Dermis blood vessel endothelial cell (primary cell): ENCODE results near the gene PROM1. TPM values are rescaled to one million over a fixed set of nuclear protein-coding genes. Genes with fewer than 3 reads are reported as not detected.

ENCODE experiments used
- DNase-seq: peaks from one replicate; pipeline ENCODE4 v3.0.0; 2010
- total RNA-seq: library from RNA; depleted of rRNA; stranded (reverse); fragments of >200 nt; gene quantifications from 2 replicates; pipeline ENCODE4 v1.2.3, GENCODE V29; 2014

PROM1 gene
- total RNA-seq, 1 donor from 2014 or later, result 1.0 TPM

- DNase-seq, result no peak
Measured at GRCh38 chr4:15938640-15939039, 145.2 kb downstream of the PROM1 start, which contains the start of gene FGFBP1. TSS of gene FGFBP1 (minus strand) at chr4:15938740. CDS start at chr4:15936632, 2,108 bp downstream.

- DNase-seq, result no peak
Measured at GRCh38 chr4:15938182-15938581, 145.6 kb downstream of the PROM1 start.

DNA sequence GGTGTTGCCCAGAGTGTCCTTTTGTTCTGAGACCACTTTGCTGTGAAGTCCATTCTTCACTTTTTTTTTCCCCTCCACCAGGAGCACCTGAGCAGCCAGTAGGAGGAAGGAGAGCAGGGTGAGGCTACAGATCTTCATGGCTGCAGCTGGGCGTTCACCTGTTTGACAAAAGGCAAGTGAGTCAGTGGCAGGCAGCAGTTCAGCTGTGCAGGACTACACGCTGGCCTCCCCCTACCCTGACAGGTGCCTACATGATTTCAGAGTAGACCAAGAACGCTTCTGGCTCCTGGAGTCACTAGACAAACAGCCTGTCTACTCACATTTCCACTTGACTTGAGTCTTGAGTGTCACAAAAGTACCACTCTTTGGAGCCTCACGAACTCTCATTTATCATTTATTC is 147.3 kb downstream of the PROM1 start:
- DNase-seq, result no peak

GRCh38 chr4:15935504-15936402 is 148.1 kb downstream of the PROM1 start:
- no peak for DNase-seq

DNA sequence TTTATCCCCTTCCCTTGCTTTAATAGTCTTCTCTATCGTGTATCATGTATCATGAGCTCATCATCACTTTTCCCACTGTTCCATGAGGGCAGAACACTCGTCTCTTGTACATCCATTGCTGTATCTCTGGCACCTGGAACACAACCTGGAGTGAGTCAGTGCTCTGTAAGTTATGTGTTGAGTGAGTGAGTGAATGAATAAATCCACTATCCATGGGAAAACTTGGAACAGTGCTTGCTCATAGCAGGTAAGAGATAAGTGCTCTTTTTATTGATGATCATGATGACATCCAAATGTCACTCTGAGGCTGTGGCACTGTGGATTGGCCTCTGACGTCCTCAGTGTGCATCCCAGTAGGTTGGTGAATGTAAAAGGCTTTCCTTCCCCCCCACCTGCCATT is 149.6 kb downstream of the PROM1 start:
- DNase-seq, result no peak

DNA sequence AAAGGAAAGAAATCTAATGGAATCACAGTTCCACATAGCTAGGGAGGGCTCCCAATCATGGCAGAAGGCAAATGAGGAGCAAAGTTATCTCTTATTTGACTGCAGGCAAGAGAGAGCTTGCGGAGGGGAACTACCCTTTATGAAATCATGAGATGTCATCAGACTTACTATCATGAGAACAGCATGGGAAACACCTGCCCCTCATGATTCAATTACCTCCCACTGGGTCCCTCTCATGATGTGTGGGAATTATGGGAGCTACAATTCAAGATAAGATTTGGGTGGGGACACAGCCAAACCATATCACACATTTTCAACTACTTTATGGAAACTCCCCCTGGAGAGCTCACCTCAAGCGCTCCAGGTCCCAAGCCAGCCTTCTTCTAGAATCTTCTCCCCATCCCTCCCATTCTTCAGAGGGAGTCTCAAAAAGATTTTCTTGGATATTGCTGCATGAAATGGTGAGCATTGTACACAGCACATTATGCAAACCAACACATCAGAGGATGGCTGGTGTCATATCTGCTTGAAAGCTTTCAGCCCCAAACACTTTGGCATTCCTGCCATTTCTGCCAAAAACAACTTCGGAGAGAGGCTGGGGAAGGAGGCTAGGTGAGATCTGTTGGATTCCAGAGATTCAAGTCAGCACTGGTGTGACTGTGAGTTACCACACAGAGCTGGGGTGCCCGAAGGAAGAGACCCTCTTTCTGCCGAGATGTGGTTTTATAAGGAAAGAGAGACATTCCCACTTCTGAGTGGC is 152.2 kb downstream of the PROM1 start:
- no peak for DNase-seq

GRCh38 chr4:15930314-15930713 is 153.5 kb downstream of the PROM1 start:
- no peak for DNase-seq

- DNase-seq, result no peak
Measured at GRCh38 chr4:15929540-15929939, 154.3 kb downstream of the PROM1 start.

DNA sequence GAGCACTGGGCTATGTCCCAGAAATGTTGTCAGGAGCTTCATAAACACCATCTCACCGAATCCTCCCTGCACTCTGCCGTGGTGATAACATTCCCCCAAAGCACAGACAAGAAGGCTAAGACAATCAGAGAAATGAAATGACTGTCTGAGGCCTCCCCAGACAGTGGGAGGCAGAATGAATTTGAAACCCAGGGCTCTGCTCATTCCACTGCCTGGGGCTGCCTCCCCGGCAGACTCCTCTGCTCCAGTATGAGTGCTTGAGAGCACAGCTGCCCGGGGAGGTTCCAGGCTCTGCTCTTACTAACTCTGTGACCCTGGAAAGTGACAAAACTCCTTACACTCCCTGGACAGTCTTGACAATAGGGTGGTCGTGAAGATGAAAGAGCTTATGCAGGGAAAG is 154.9 kb downstream of the PROM1 start:
- DNase-seq, result no peak

- no peak for DNase-seq
Measured at GRCh38 chr4:15926486-15926885, 157.3 kb downstream of the PROM1 start.

DNA sequence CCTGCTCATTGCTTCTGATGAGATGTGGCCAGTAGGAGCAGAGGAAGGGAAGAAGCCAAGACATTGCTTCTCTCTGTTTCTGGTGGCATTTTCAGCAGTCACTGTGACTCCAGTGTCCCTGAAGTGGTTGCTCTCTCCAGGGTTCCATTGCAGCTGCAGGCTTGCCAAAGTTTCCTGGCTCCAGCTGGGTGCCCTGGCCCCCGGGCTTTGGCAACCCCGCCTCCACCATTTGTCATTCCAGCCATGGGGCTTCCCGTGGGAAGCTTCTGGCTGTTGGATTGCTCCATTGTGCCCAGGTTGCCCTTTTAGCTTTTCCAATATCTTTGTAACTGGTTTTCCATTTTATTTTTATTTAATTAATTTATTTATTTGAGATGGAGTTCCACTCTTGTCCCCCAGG is 158.0 kb downstream of the PROM1 start:
- no peak for DNase-seq

- DNase-seq, result no peak
Measured at GRCh38 chr4:15921592-15921932, 162.3 kb downstream of the PROM1 start.

- peak; percentile 92 for DNase-seq
Measured at GRCh38 chr4:15920723-15921591, 162.9 kb downstream of the PROM1 start.

- DNase-seq, result no peak
Measured at GRCh38 chr4:15918484-15919129, 165.2 kb downstream of the PROM1 start.

Other genes starting within 250 kb of the PROM1 start
- gene FGFBP1, start 145.3 kb downstream of the PROM1 start, total RNA-seq, result not detected in 2 replicates
- not detected in 2 replicates for gene FGFBP2, start 120.8 kb downstream of the PROM1 start, total RNA-seq
- 17.4 and 22.3 TPM in 2 replicates for gene TAPT1, start 142.4 kb upstream of the PROM1 start, total RNA-seq